ENCODE data around the gene CENPM.

The CENPM gene

DNA sequence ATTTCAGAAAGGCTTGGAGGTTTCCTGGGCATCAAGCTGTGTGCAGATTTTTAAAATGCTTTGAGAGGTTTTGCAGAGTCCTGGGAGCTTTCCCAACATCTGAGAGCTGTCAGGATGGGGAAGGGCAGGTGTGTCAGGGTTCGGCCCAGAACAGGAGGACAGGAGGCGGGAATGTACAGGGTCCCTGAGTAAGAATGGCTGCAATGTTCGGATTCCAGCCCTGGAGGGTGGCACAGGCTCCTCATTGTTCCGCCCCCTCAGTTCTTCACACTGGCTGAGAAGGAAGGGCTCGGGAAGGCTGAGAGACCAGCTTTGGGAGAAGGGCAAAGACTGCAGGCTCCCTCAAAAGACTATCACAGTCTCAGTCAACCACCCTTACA lies 17.1 kb upstream of the CENPM start:
- Histone ChIP-seq H2BK5ac (ENCODE audit: low read depth, low read length, poor library complexity, severe bottlenecking) (no peak overlapping the region), H2AK5ac (ENCODE audit: low read length, severe bottlenecking) (no peak overlapping the region), H2BK15ac (ENCODE audit: low read depth, poor library complexity, severe bottlenecking) (no peak overlapping the region), H4K8ac (ENCODE audit: low read length) (no peak overlapping the region), H3K4me1 (ENCODE audit: control insufficient read depth, insufficient read depth, low read depth, low read length) (no peaks in the 10 kb centered on the region), H3K9me3 (ENCODE audit: control insufficient read depth, low read length) (no peaks in the 10 kb centered on the region), H2BK120ac (ENCODE audit: low read depth, low read length) (no peak overlapping the region), H3K27me3 (ENCODE audit: control insufficient read depth in 1 of 2, insufficient read depth in 1 of 2, low read length in 2 of 2) (peaks cover 7 to 19% of the 10 kb centered on the region in 2 experiments), H3K4me3 (ENCODE audit: insufficient read depth in 1 of 2, low read depth in 1 of 2, low read length in 2 of 2) (no peak overlapping the region), H2BK12ac (ENCODE audit: low read length in 2 of 2) (no peak overlapping the region), H3K9ac (ENCODE audit: low read length) (no peak overlapping the region), H3K4ac (ENCODE audit: low read depth in 1 of 2, low read length in 2 of 2) (no peak overlapping the region), H3K23ac (ENCODE audit: low read length in 2 of 2) (no peak overlapping the region), H3K79me1 (replicated peaks; ENCODE audit: low read length, poor library complexity, severe bottlenecking) (no peaks in the 10 kb centered on the region), H4K91ac (ENCODE audit: low read length) (no peak overlapping the region), H3K27ac (ENCODE audit: low read length, poor library complexity, severe bottlenecking) (no peak overlapping the region), H3K36me3 (ENCODE audit: control insufficient read depth in 1 of 2, insufficient read depth in 2 of 2, low read depth in 1 of 2, low read length in 2 of 2) (no peaks in the 10 kb centered on the region), H3K18ac (ENCODE audit: low read depth in 1 of 2, low read length in 2 of 2) (no peak overlapping the region), H2AFZ (ENCODE audit: low read depth, low read length) (no peak overlapping the region), H3K14ac (ENCODE audit: low read length in 2 of 2) (no peak overlapping the region), H3K4me2 (ENCODE audit: low read length, poor library complexity, severe bottlenecking) (no peak overlapping the region)
- 92% methylated on average over 4 of the region's 5 CpGs for WGBS
- DNase-seq: no peak

DNA sequence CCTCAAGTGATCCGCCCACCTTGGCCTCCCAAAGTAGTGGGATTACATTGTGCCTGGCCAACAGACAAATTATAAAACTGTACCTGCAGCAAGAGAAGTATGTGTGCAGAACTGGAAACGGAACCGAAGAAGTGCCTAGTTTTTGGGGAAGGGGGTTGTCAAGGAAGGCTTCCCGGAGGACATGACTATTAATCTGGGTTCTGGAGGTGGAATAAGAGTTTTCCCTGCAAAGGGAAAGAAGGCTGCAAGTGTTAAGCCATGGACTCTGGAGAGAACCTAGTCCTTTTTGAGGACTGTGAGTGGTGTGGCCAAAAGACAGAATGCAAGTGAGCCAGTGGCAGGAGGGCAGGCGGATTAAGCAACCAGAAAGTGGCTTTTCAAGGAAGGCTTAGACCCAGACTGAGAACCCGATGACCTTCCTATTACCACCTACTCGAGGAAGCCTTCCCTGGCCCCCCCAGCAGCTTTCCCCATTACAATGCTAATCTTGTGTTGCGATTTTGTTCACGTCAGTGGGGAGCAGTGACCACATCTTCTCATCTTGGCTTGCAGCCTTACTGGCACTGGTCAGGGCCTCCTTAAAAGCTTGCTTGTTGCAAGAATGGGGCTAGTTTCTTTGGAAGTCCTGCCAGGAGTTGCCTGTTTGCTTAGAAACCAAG lies 16.6 kb upstream of the CENPM start:
- no peak overlapping the region for H3K18ac ChIP-seq (ENCODE audit: low read depth in 1 of 2, low read length in 2 of 2)
- H3K14ac ChIP-seq (ENCODE audit: low read length in 2 of 2): no peak overlapping the region
- H3K27me3 ChIP-seq (ENCODE audit: control insufficient read depth in 1 of 2, insufficient read depth in 1 of 2, low read length in 2 of 2): peaks cover 5 to 14% of the 10 kb centered on the region in 2 experiments
- H2BK5ac ChIP-seq (ENCODE audit: low read depth, low read length, poor library complexity, severe bottlenecking): no peak overlapping the region
- H2AK5ac ChIP-seq (ENCODE audit: low read length, severe bottlenecking): no peak overlapping the region
- H2AFZ ChIP-seq (ENCODE audit: low read depth, low read length): no peak overlapping the region
- no peak overlapping the region for H2BK120ac ChIP-seq (ENCODE audit: low read depth, low read length)
- H3K4me2 ChIP-seq (ENCODE audit: low read length, poor library complexity, severe bottlenecking): no peak overlapping the region
- H2BK15ac ChIP-seq (ENCODE audit: low read depth, poor library complexity, severe bottlenecking): no peak overlapping the region
- H3K4me3 ChIP-seq (ENCODE audit: insufficient read depth in 1 of 2, low read depth in 1 of 2, low read length in 2 of 2): no peak overlapping the region
- H3K4me1 ChIP-seq (ENCODE audit: control insufficient read depth, insufficient read depth, low read depth, low read length): no peaks in the 10 kb centered on the region
- H2BK12ac ChIP-seq (ENCODE audit: low read length in 2 of 2): no peak overlapping the region
- DNase-seq: no peak
- no peak overlapping the region for H3K27ac ChIP-seq (ENCODE audit: low read length, poor library complexity, severe bottlenecking)
- WGBS: 71% methylated on average over 9 of the region's 9 CpGs
- H3K9me3 ChIP-seq (ENCODE audit: control insufficient read depth, low read length): no peaks in the 10 kb centered on the region
- H3K36me3 ChIP-seq (ENCODE audit: control insufficient read depth in 1 of 2, insufficient read depth in 2 of 2, low read depth in 1 of 2, low read length in 2 of 2): no peaks in the 10 kb centered on the region
- no peak overlapping the region for H3K4ac ChIP-seq (ENCODE audit: low read depth in 1 of 2, low read length in 2 of 2)
- H3K23ac ChIP-seq (ENCODE audit: low read length in 2 of 2): no peak overlapping the region
- no peak overlapping the region for H3K9ac ChIP-seq (ENCODE audit: low read length)
- H3K79me1 ChIP-seq (replicated peaks; ENCODE audit: low read length, poor library complexity, severe bottlenecking): no peaks in the 10 kb centered on the region
- no peak overlapping the region for H4K8ac ChIP-seq (ENCODE audit: low read length)
- no peak overlapping the region for H4K91ac ChIP-seq (ENCODE audit: low read length)

DNA sequence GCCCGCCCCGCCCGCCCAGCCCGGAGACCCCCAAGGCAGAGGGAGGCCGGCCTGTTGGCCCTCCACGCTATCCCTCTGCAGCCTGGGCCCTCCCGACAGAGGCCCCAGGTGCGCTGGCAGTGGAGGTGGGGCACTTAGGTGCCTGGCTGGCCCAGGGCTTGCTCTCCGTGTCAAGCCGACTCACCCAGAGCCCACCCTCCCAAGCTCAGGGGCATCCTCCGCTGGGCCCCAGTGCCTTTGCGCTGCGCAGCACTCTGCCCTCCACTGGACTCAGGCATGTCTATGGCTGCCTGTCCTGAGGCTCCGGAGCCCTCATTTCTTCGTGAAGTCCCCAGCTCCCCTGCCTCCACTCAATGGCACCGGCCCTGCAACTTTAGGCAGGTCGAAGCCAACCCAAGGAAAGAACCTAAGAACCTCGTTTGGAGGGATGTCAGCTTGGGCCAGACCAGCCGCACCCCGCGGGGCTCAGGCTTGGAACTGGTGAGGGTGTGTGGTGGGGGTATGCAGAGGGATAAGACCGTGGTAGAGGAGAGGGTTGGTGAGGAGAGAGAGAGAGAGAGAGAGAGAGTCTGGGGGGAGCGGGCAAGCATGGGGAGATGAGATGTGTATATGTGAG lies 11.1 kb upstream of the CENPM start:
- H2BK5ac ChIP-seq (ENCODE audit: low read depth, low read length, poor library complexity, severe bottlenecking): no peak overlapping the region
- no peak overlapping the region for H2BK12ac ChIP-seq (ENCODE audit: low read length in 2 of 2)
- peak overlapping the region in 1 of 2 experiments; percentile 35 for H3K4ac ChIP-seq (ENCODE audit: low read depth in 1 of 2, low read length in 2 of 2)
- H4K8ac ChIP-seq (ENCODE audit: low read length): peak overlapping the region; percentile 59
- no peak overlapping the region for H2BK120ac ChIP-seq (ENCODE audit: low read depth, low read length)
- peaks cover 3 to 6% of the 10 kb centered on the region in 2 experiments for H3K27me3 ChIP-seq (ENCODE audit: control insufficient read depth in 1 of 2, insufficient read depth in 1 of 2, low read length in 2 of 2)
- H3K14ac ChIP-seq (ENCODE audit: low read length in 2 of 2): no peak overlapping the region
- no peak overlapping the region for H3K9ac ChIP-seq (ENCODE audit: low read length)
- H3K36me3 ChIP-seq (ENCODE audit: control insufficient read depth in 1 of 2, insufficient read depth in 2 of 2, low read depth in 1 of 2, low read length in 2 of 2): no peaks in the 10 kb centered on the region
- no peak overlapping the region for H2BK15ac ChIP-seq (ENCODE audit: low read depth, poor library complexity, severe bottlenecking)
- no peaks in the 10 kb centered on the region for H3K79me1 ChIP-seq (replicated peaks; ENCODE audit: low read length, poor library complexity, severe bottlenecking)
- H3K4me3 ChIP-seq (ENCODE audit: insufficient read depth in 1 of 2, low read depth in 1 of 2, low read length in 2 of 2): no peak overlapping the region
- H3K23ac ChIP-seq (ENCODE audit: low read length in 2 of 2): no peak overlapping the region
- H3K9me3 ChIP-seq (ENCODE audit: control insufficient read depth, low read length): no peaks in the 10 kb centered on the region
- H3K4me1 ChIP-seq (ENCODE audit: control insufficient read depth, insufficient read depth, low read depth, low read length): peaks cover 8% of the 10 kb centered on the region
- peak overlapping the region; percentile 48 for H4K91ac ChIP-seq (ENCODE audit: low read length)
- no peak for DNase-seq
- no peak overlapping the region for H2AK5ac ChIP-seq (ENCODE audit: low read length, severe bottlenecking)
- no peak overlapping the region for H3K27ac ChIP-seq (ENCODE audit: low read length, poor library complexity, severe bottlenecking)
- H3K18ac ChIP-seq (ENCODE audit: low read depth in 1 of 2, low read length in 2 of 2): peak overlapping the region in 1 of 2 experiments; percentile 16
- WGBS: 69% methylated on average over 18 of the region's 23 CpGs
- no peak overlapping the region for H2AFZ ChIP-seq (ENCODE audit: low read depth, low read length)
- H3K4me2 ChIP-seq (ENCODE audit: low read length, poor library complexity, severe bottlenecking): peak overlapping the region; percentile 5

GRCh38 chr22:41952713-41953112 lies 5.8 kb upstream of the CENPM start:
- Histone ChIP-seq H2BK12ac (ENCODE audit: low read length in 2 of 2) (no peak overlapping the region), H3K9ac (ENCODE audit: low read length) (no peak overlapping the region), H3K4me2 (ENCODE audit: low read length, poor library complexity, severe bottlenecking) (no peak overlapping the region), H4K8ac (ENCODE audit: low read length) (no peak overlapping the region), H3K36me3 (ENCODE audit: control insufficient read depth in 1 of 2, insufficient read depth in 2 of 2, low read depth in 1 of 2, low read length in 2 of 2) (no peaks in the 10 kb centered on the region), H3K4me1 (ENCODE audit: control insufficient read depth, insufficient read depth, low read depth, low read length) (peaks cover 18% of the 10 kb centered on the region), H3K9me3 (ENCODE audit: control insufficient read depth, low read length) (no peaks in the 10 kb centered on the region), H3K23ac (ENCODE audit: low read length in 2 of 2) (no peak overlapping the region), H2BK120ac (ENCODE audit: low read depth, low read length) (no peak overlapping the region), H3K4ac (ENCODE audit: low read depth in 1 of 2, low read length in 2 of 2) (no peak overlapping the region), H3K14ac (ENCODE audit: low read length in 2 of 2) (no peak overlapping the region), H3K4me3 (ENCODE audit: insufficient read depth in 1 of 2, low read depth in 1 of 2, low read length in 2 of 2) (no peak overlapping the region), H2AFZ (ENCODE audit: low read depth, low read length) (no peak overlapping the region), H2BK5ac (ENCODE audit: low read depth, low read length, poor library complexity, severe bottlenecking) (no peak overlapping the region), H2BK15ac (ENCODE audit: low read depth, poor library complexity, severe bottlenecking) (no peak overlapping the region), H3K18ac (ENCODE audit: low read depth in 1 of 2, low read length in 2 of 2) (no peak overlapping the region), H3K27ac (ENCODE audit: low read length, poor library complexity, severe bottlenecking) (no peak overlapping the region), H3K79me1 (replicated peaks; ENCODE audit: low read length, poor library complexity, severe bottlenecking) (no peaks in the 10 kb centered on the region), H3K27me3 (ENCODE audit: control insufficient read depth in 1 of 2, insufficient read depth in 1 of 2, low read length in 2 of 2) (peaks cover 0 to 22% of the 10 kb centered on the region in 2 experiments), H2AK5ac (ENCODE audit: low read length, severe bottlenecking) (no peak overlapping the region), H4K91ac (ENCODE audit: low read length) (no peak overlapping the region)
- 69% methylated on average over 2 of the region's 2 CpGs for WGBS
- DNase-seq: no peak

All from mesenchymal stem cell (in vitro differentiated cells and primary cell).